C4-2B (cell line): ENCODE results near the gene DACT1.

Experiments
- H3K27ac ChIP-seq: fragments of 450-650 bp; 2 replicates; pipeline ENCODE4 v1.5.1; 2017
- ZFX ChIP-seq: fragments of 450-650 bp; IDR thresholded peaks from 2 replicates; pipeline ENCODE4 v1.6.1; 2017
- TF ChIP-seq, protein P1 (sequence below): fragments of 450-650 bp; conservative IDR thresholded peaks from 2 replicates; pipeline ENCODE4 v1.5.1; 2017; ENCODE audit warnings: mild to moderate bottlenecking

The DACT1 gene

GRCh38 chr14:58605465-58605864 lies 32.3 kb upstream of the DACT1 start:
- no peak overlapping the region for H3K27ac ChIP-seq
- no peak for TF ChIP-seq ZFX
- TF ChIP-seq, protein P1, sequence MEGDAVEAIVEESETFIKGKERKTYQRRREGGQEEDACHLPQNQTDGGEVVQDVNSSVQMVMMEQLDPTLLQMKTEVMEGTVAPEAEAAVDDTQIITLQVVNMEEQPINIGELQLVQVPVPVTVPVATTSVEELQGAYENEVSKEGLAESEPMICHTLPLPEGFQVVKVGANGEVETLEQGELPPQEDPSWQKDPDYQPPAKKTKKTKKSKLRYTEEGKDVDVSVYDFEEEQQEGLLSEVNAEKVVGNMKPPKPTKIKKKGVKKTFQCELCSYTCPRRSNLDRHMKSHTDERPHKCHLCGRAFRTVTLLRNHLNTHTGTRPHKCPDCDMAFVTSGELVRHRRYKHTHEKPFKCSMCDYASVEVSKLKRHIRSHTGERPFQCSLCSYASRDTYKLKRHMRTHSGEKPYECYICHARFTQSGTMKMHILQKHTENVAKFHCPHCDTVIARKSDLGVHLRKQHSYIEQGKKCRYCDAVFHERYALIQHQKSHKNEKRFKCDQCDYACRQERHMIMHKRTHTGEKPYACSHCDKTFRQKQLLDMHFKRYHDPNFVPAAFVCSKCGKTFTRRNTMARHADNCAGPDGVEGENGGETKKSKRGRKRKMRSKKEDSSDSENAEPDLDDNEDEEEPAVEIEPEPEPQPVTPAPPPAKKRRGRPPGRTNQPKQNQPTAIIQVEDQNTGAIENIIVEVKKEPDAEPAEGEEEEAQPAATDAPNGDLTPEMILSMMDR, result no peak

- TF ChIP-seq, protein P1, result no peak
- no peak for TF ChIP-seq ZFX
- no peak overlapping the region for H3K27ac ChIP-seq
Measured at GRCh38 chr14:58607131-58607951, 30.4 kb upstream of the DACT1 start.

DNA sequence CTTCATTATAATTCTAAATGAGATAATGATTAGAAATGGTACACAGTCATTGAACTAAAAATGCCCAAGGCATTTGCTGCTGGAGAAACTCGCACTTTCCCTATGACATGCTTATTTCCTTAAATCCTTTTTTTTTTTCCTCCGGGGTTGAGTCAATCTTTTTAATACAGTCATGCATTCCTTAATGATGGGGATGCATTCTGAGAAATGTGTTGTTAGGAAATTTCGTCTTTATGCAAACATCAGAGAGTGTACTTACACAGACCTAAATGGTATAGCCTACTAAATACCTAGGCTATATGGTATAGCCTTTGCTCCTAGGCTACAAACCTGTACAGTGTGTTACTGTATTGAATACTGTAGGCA lies 29.8 kb upstream of the DACT1 start:
- no peak overlapping the region for H3K27ac ChIP-seq
- TF ChIP-seq, protein P1, result no peak
- TF ChIP-seq ZFX, result no peak

- H3K27ac ChIP-seq, result no peak overlapping the region
- TF ChIP-seq ZFX, result no peak
- TF ChIP-seq, protein P1, result no peak
Measured at GRCh38 chr14:58617619-58618018, 20.1 kb upstream of the DACT1 start.

GRCh38 chr14:58620011-58620410 lies 17.8 kb upstream of the DACT1 start:
- H3K27ac ChIP-seq, result no peak overlapping the region
- TF ChIP-seq, protein P1, result no peak
- TF ChIP-seq ZFX, result no peak

- H3K27ac ChIP-seq, result no peak overlapping the region
Measured at GRCh38 chr14:58625438-58625837, 12.3 kb upstream of the DACT1 start.

DNA sequence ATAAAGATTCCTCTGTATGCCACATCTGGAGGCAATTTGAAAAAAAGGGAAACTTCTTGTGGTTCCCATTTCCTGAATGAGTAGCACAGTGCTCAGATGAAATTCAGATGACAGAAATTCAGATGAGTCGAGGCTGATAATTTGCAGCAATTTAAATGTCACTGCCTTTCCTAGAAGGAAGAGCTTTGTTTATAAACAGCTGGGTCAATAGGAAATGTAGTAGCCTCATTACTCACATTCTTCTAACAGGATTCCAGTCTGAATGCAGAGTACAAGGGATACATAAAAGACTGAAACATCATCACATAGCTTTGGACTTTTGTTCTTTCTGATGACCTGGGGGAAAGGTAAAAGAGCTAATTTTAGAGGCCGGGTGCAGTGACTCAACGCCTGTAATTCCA lies 11.3 kb upstream of the DACT1 start:
- no peak overlapping the region for H3K27ac ChIP-seq
- TF ChIP-seq ZFX, result no peak
- TF ChIP-seq, protein P1, result no peak

More at GRCh38 chr14:58625438-58625837, 12.3 kb upstream of the DACT1 start:
- TF ChIP-seq, protein P1, result no peak
- TF ChIP-seq ZFX, result no peak
